Renal cortical epithelial cell (primary cell): ENCODE measurements around the gene CCDC69. TPM values are rescaled to one million over a fixed set of nuclear protein-coding genes. Genes with fewer than 3 reads are reported as not detected.
"Not testable (repeated sequence)": the region's sequence is repeated elsewhere in the genome, so short reads cannot be mapped to it uniquely, and the experiment has no call there.

Source experiments
- DNase-seq: peaks from one replicate; pipeline ENCODE4 v3.0.0-alpha.2; 2011; ENCODE audit warnings: low read depth
- total RNA-seq: library from RNA; depleted of rRNA; stranded (reverse); fragments of >200 nt; gene quantifications from 2 replicates; pipeline ENCODE4 v1.2.3, GENCODE V29; 2014

CCDC69 gene
- total RNA-seq, 1 donor from 2014 or later: 1.1 TPM

- no peak for DNase-seq
Observed at GRCh38 chr5:151192626-151193025, 31.3 kb downstream of the CCDC69 start.

- no peak for DNase-seq
Observed at GRCh38 chr5:151191661-151192060, 32.2 kb downstream of the CCDC69 start.

DNA sequence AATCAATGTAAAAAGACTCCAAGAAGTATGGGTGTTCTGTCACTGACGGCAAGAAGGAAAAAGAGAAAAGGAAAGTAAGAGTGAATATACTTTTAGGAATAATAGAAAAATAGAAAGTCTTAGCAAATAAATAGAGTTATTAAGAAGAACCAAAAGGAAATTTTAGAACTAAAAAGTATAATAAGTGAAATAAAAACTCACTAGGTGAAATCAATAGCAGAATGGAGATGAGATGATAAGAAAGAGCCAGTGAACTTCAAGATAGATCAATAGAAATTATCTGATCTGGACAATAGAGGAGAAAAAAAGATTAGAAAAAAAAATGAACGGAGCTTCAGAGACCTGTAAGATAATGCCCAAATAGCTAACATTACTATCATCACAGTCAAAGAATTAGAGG lies 34.7 kb downstream of the CCDC69 start:
- no peak for DNase-seq

- DNase-seq: no peak
Observed at GRCh38 chr5:151186538-151186937, 37.4 kb downstream of the CCDC69 start.

- no peak for DNase-seq
Observed at GRCh38 chr5:151186052-151186451, 37.8 kb downstream of the CCDC69 start.

- no peak for DNase-seq
Observed at GRCh38 chr5:151184316-151185042, 39.4 kb downstream of the CCDC69 start.

- DNase-seq: peak; percentile 12
Observed at GRCh38 chr5:151183456-151184245, 40.2 kb downstream of the CCDC69 start.

DNA sequence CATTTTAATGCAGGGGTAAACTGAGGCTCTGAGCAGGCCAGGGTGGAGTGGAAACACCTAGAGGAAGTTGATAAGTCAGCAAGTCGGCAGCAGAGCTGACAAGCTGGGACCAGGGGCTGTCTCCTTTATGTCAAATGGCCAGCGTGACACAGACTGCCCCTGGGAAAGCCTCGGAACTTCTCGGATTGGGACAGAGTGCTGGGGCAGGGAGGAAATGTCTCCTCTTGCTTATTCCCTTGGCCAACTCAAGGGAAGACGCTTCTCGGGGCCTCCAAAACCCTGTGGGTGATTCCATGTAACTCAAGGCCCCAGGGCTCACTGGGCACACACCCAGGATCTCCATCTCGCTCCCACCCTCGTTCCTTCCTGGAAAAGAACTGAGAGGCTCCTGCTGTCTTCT lies 40.9 kb downstream of the CCDC69 start:
- DNase-seq: no peak

DNA sequence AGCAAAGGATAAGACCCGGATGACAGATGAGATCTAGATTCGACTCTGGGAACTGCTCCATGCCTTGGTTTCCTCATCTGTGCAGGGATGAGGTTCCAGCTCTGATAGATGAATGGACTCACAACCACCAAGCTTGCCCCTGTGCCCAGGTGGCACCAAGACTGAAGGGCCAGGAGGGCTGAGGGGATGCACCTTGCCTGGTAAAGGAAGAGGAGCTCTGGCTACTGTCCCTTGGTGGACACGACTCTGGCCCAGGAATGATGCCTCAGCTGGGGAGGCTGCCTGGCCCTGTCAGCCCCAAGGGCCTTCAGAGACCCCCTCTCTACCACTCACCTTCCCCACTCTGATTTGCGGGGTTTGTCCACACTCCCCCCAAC lies 41.4 kb downstream of the CCDC69 start:
- no peak for DNase-seq

- no peak for DNase-seq
Observed at GRCh38 chr5:151181818-151182523, 41.9 kb downstream of the CCDC69 start.

DNA sequence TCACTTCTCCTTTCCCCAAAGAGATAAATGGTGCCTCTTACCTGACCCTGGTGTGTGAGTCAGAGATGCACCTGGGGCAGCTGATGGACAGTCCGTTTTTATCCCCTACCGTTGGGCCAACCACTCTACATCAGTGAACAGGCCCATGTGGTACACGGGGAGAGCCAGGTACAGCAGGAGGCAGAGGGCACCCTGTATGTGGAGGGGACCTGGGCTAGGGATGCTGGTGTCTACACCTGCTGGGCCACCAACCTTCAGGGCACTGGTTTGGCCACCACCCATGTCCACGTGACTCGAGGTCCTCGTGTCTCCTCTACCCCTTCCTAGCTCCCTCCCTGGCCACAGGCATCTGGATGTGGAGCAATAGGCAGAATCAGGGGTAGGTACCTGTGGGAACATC lies 43.6 kb downstream of the CCDC69 start:
- no peak for DNase-seq

DNA sequence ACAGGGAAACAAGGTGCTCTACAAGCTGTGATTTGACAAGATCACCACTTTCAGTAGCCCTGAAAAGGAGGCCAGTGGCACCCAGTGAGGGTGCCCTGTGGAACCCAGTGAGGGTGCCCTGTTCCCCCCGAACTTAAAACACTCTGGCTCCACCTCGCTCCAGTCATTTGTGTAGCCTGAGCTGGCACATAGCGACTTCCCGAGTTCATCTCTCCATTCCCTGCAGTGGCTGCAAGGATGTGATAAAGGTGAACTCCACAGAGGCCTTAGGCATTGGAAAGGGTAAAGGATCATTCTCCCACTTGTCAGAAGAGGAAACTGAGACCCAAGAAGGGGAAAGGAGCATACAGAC lies 44.4 kb downstream of the CCDC69 start:
- no peak for DNase-seq

GRCh38 chr5:151178777-151179488 lies 45.0 kb downstream of the CCDC69 start:
- no peak for DNase-seq

- no peak for DNase-seq
Observed at GRCh38 chr5:151178372-151178771, 45.5 kb downstream of the CCDC69 start.

- DNase-seq: not testable (repeated sequence)
Observed at GRCh38 chr5:151176268-151176667, 47.6 kb downstream of the CCDC69 start.

- no peak for DNase-seq
Observed at GRCh38 chr5:151174612-151175101, 49.2 kb downstream of the CCDC69 start.

DNA sequence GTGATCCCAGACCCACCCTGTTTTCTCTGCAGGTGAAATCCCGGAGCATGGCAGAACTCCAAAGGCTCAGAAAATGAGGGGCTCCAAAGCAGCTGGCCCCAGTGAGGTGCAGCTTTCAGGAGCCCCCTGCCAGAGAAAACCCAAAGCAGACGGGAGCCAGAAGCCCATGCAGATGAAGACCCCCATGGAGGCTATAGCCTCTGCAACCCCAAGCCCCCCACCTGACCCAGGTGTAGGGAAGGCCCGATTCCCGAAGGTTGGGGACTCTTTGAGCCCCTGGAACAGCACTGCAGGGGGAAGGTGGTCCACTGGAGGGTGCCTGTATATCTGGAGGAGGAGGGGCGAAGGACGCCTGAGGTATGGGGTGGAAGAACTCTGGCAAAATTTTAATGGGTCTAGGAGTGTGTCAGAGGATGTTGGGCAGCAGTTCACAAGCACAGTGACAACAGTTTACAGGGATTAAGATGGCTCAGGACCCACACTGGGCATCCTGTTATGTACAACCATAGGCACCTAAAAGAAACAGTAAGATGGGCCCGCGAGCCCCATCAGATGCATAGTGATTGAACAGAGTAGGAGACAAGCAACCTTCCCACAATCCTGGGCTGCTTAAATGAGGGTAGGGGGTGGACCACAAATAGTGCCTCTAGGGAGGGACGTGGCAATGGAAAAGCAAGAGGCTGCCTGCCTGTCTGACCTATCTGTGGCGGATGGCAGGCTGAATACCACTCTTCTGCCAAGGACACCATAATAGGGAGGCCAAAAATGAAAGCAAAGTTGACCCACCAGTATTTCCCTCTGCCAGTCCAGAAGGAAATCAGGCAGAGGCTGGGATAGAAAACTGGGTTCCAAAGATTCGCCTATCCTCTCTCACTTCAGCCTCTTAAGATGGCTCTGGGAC lies 49.9 kb downstream of the CCDC69 start:
- no peak for DNase-seq

DNA sequence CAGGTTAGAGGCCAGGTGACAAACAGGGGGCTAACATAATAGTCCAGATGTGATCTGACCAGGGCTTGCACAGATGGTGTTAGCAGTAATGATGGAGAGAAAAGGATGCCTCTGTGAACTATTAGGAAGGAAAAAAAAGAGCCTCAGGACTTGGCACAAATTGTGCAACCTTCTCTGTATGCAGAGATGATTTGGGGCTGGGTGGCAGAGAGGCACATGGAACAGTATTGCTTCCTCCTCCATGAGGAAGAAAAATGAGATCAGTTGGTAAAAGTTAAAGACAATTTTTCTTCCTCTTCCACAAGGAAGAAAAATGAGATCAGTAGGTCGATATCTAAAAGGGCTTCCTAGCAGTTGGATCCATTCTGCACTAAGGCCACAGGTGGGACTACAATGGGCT lies 52.4 kb downstream of the CCDC69 start:
- no peak for DNase-seq

DNA sequence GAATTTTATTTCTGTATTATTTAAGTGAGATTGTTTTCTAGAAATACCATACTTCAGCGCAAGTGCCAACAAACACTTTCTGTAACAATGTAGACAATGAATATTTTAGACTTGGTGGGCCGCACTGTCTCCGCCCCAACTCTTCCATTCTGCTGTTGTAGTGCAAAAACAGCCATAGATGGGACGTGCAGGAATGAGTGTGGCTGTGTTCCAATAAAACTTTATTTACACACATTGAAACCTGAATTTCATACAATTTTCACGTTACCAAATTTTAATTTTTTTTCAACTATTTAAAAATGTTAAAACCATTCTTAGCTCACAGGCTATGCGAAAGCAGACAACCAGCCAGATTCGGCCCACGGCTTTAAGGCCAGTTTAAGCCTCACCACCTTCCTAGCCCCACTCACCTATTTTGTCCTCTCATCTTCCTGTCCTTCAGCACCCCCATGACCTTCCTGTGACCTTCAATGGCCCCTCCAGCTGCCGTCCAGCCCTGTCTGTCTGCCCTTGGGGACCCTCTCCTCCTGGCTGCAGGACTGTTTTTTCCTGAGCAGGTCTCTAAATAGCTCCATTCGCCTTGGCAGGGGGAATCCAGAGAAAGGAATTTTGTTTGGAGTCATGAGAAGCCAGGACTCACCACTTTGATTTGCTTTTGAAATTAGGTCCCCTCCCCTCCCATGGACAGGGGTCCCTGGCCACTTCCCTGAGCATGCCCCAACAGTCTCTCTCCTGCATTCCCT lies 55.1 kb downstream of the CCDC69 start:
- DNase-seq: no peak

DNA sequence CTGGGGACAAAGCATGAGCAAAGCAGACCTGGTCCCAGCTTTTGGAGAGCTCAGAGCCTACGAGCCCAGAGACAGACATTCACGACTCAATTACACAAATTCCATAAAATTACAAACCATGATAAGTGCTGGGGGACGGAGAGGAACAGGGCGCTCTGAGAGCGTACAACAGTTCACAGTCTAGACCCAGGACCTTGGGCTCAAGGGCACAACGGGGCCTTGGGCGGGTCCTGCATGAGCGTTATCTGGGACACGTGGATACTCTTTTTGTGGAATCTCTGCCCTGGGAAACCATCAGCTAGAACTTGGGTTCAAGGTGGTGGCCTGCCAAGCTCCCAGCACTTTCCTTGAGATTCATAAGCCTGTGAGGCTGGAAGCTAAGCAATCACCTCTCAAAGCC lies 56.9 kb downstream of the CCDC69 start:
- no peak for DNase-seq
